ENCODE results near the gene NELL2. TPM values are rescaled to one million over a fixed set of nuclear protein-coding genes. Genes with fewer than 3 reads are reported as not detected.

The NELL2 gene
- total RNA-seq, 1 donor from 2014 or later = 0.55 TPM

- Histone ChIP-seq H3K4me3 (no peak overlapping the region), H3K4me1 (no peaks in the 10 kb centered on the region), H3K36me3 (no peaks in the 10 kb centered on the region), H3K27ac (replicated peaks) (no peak overlapping the region), H3K27me3 (ENCODE audit: low read depth) (no peaks in the 10 kb centered on the region), H3K9me3 (replicated peaks) (no peaks in the 10 kb centered on the region)
- intact Hi-C loops (cut with micrococcal nuclease) = no loop called here
- DNase-seq = no peak
- no peak for TF ChIP-seq CTCF (IDR thresholded peaks at IDR 0.05; ENCODE audit: borderline replicate concordance)
Observed at GRCh38 chr12:44544018-44544417, 332.1 kb downstream of the NELL2 start.

GRCh38 chr12:44542716-44543115, 333.4 kb downstream of the NELL2 start:
- TF ChIP-seq CTCF (IDR thresholded peaks at IDR 0.05; ENCODE audit: borderline replicate concordance) = no peak
- intact Hi-C loops (cut with micrococcal nuclease) = no loop called here
- Histone ChIP-seq H3K4me1 (no peaks in the 10 kb centered on the region), H3K27ac (replicated peaks) (no peak overlapping the region), H3K27me3 (ENCODE audit: low read depth) (no peaks in the 10 kb centered on the region), H3K9me3 (replicated peaks) (no peaks in the 10 kb centered on the region), H3K4me3 (no peak overlapping the region), H3K36me3 (no peaks in the 10 kb centered on the region)
- DNase-seq = no peak

GRCh38 chr12:44537354-44537753, 338.8 kb downstream of the NELL2 start:
- Histone ChIP-seq H3K9me3 (replicated peaks) (no peaks in the 10 kb centered on the region), H3K4me3 (no peak overlapping the region), H3K36me3 (no peaks in the 10 kb centered on the region), H3K27ac (replicated peaks) (no peak overlapping the region), H3K27me3 (ENCODE audit: low read depth) (no peaks in the 10 kb centered on the region), H3K4me1 (no peaks in the 10 kb centered on the region)
- DNase-seq = no peak
- intact Hi-C loops (cut with micrococcal nuclease) = no loop called here
- no peak for TF ChIP-seq CTCF (IDR thresholded peaks at IDR 0.05; ENCODE audit: borderline replicate concordance)

GRCh38 chr12:44532940-44533339, 343.2 kb downstream of the NELL2 start:
- DNase-seq = no peak
- H3K27ac ChIP-seq (replicated peaks) = no peak overlapping the region

GRCh38 chr12:44531320-44531971, 344.7 kb downstream of the NELL2 start:
- Histone ChIP-seq H3K36me3 (no peaks in the 10 kb centered on the region), H3K27me3 (ENCODE audit: low read depth) (no peaks in the 10 kb centered on the region), H3K27ac (replicated peaks) (no peak overlapping the region), H3K4me3 (no peak overlapping the region), H3K9me3 (replicated peaks) (no peaks in the 10 kb centered on the region), H3K4me1 (no peaks in the 10 kb centered on the region)
- no peak for TF ChIP-seq CTCF (IDR thresholded peaks at IDR 0.05; ENCODE audit: borderline replicate concordance)
- intact Hi-C loops (cut with micrococcal nuclease) = no loop called here
- DNase-seq = no peak

More at GRCh38 chr12:44532940-44533339, 343.2 kb downstream of the NELL2 start:
- no peak for TF ChIP-seq CTCF (IDR thresholded peaks at IDR 0.05; ENCODE audit: borderline replicate concordance)
- intact Hi-C loops (cut with micrococcal nuclease) = no loop called here
- H3K4me1 ChIP-seq = no peaks in the 10 kb centered on the region
- no peaks in the 10 kb centered on the region for H3K9me3 ChIP-seq (replicated peaks)
- no peaks in the 10 kb centered on the region for H3K27me3 ChIP-seq (ENCODE audit: low read depth)
- no peaks in the 10 kb centered on the region for H3K36me3 ChIP-seq
- H3K4me3 ChIP-seq = no peak overlapping the region

All from left ventricle myocardium inferior (tissue), 1 donor.